Sigmoid colon (tissue), 4 donors: ENCODE results near the gene OR13J1.

ENCODE experiments used
- CTCF ChIP-seq, 4 experiments: fragments of 450-650 bp in 3 of 4; fragments of 200-600 bp in 1 of 4; IDR thresholded peaks; one replicate each; pipeline ENCODE4 v1.5.1; 2016 to 2019; ENCODE audit warnings: antibody characterized with exemption in 4 of 4, mild to moderate bottlenecking in 3 of 4, moderate library complexity in 2 of 4
- EP300 ChIP-seq, 4 donors: sonication (generic); formaldehyde crosslinking; IDR thresholded peaks; one replicate each; pipeline ENCODE4 v1.6.1; 2017; ENCODE audit warnings: antibody characterized with exemption in 4 of 4
- POLR2AphosphoS5 ChIP-seq, 4 donors: sonication (generic); formaldehyde crosslinking; IDR thresholded peaks; one replicate each; pipeline ENCODE4 v1.6.1; 2017; ENCODE audit warnings: antibody characterized with exemption in 4 of 4

- TF ChIP-seq POLR2AphosphoS5 (IDR thresholded peaks at IDR 0.05) (no peak), EP300 (IDR thresholded peaks at IDR 0.05) (no peak), CTCF (IDR thresholded peaks at IDR 0.05) (no peak)
Observed at GRCh38 chr9:35868933-35869332, 1.3 kb downstream of the OR13J1 start.
